Activated CD4-positive, alpha-beta memory T cell treated with anti-CD3 and anti-CD28 coated beads for 36 hours (primary cell): ENCODE results near the gene GRID2. TPM values are rescaled to one million over a fixed set of nuclear protein-coding genes. Genes with fewer than 3 reads are reported as not detected.

Experiments used
- CTCF ChIA-PET: fragments of 350-600 bp; sonication (Branson Sonifier 250); formaldehyde crosslinking; loops from one replicate; lab custom pipeline; 2021; ENCODE audit warnings: antibody characterized with exemption, inconsistent platforms; lab: Charles Lee
- POLR2A ChIA-PET: fragments of 350-600 bp; sonication (Branson Sonifier 250); formaldehyde crosslinking; loops from one replicate; lab custom pipeline; 2021; ENCODE audit warnings: antibody characterized with exemption; lab: Charles Lee
- DNase-seq: peaks from one replicate; pipeline ENCODE4 v3.0.0-alpha.2; 2020
- H3K27ac Mint-ChIP-seq: one replicate; pipeline ENCODE4 v1.8.0; 2021; ENCODE audit warnings: mixed read lengths
- H3K27me3 Mint-ChIP-seq: one replicate; pipeline ENCODE4 v1.8.0; 2021; ENCODE audit warnings: mixed read lengths
- H3K36me3 Mint-ChIP-seq: one replicate; pipeline ENCODE4 v1.8.0; 2021; ENCODE audit warnings: mixed read lengths
- H3K4me1 Mint-ChIP-seq: one replicate; pipeline ENCODE4 v1.8.0; 2021; ENCODE audit warnings: low read depth, mixed read lengths
- H3K4me3 Mint-ChIP-seq: one replicate; pipeline ENCODE4 v1.8.0; 2021; ENCODE audit warnings: mild to moderate bottlenecking, mixed read lengths
- H3K9me3 Mint-ChIP-seq: one replicate; pipeline ENCODE4 v1.8.0; 2021; ENCODE audit warnings: mixed read lengths
- intact Hi-C: fragments of 100-400 bp; cut with micrococcal nuclease; formaldehyde crosslinking; loops from one replicate; pipeline ENCODE4 v1.15.1; 2023
- total RNA-seq, 2 experiments: library from RNA; stranded (reverse); gene quantifications; one replicate each; pipeline ENCODE4 v1.2.3, GENCODE V29; 2021

GRID2 gene
- total RNA-seq, 2 experiments from 2014 or later: not detected

GRCh38 chr4:93781198-93781597, 1477.4 kb downstream of the GRID2 start:
- CTCF ChIA-PET: no interaction called here
- Mint-ChIP-seq H3K4me1 (no peaks in the 10 kb centered on the region), H3K27me3 (peaks cover 2% of the 10 kb centered on the region), H3K4me3 (no peak overlapping the region), H3K27ac (no peak overlapping the region), H3K9me3 (no peaks in the 10 kb centered on the region), H3K36me3 (no peaks in the 10 kb centered on the region)
- DNase-seq: no peak
- POLR2A ChIA-PET: no interaction called here
- intact Hi-C loops: no loop called here

GRCh38 chr4:93786149-93786548, 1482.4 kb downstream of the GRID2 start:
- CTCF ChIA-PET: no interaction called here
- DNase-seq: no peak
- no peaks in the 10 kb centered on the region for H3K27me3 Mint-ChIP-seq
- H3K4me3 Mint-ChIP-seq: no peak overlapping the region
- no peaks in the 10 kb centered on the region for H3K9me3 Mint-ChIP-seq
- intact Hi-C loops: no loop called here
- no peaks in the 10 kb centered on the region for H3K36me3 Mint-ChIP-seq
- POLR2A ChIA-PET: no interaction called here
- no peak overlapping the region for H3K27ac Mint-ChIP-seq
- no peaks in the 10 kb centered on the region for H3K4me1 Mint-ChIP-seq

- H3K36me3 Mint-ChIP-seq: no peaks in the 10 kb centered on the region
- H3K4me1 Mint-ChIP-seq: no peaks in the 10 kb centered on the region
- CTCF ChIA-PET: no interaction called here
- no peak overlapping the region for H3K27ac Mint-ChIP-seq
- H3K9me3 Mint-ChIP-seq: no peaks in the 10 kb centered on the region
- no peaks in the 10 kb centered on the region for H3K27me3 Mint-ChIP-seq
- H3K4me3 Mint-ChIP-seq: no peak overlapping the region
- POLR2A ChIA-PET: no interaction called here
- DNase-seq: no peak
- intact Hi-C loops: no loop called here
These were observed 1484.9 kb downstream of the GRID2 start for GRCh38 chr4:93788712-93789111.

GRCh38 chr4:93791570-93792195, 1487.9 kb downstream of the GRID2 start:
- Mint-ChIP-seq H3K27ac (no peak overlapping the region), H3K27me3 (no peaks in the 10 kb centered on the region)
- intact Hi-C loops: loop anchor here (2.0 to 5.0 kb wide), 4 partner anchors 335 to 806 kb away; no protein-coding TSS in a partner anchor

GRCh38 chr4:93802045-93802444, 1498.3 kb downstream of the GRID2 start:
- no peak for DNase-seq
- Mint-ChIP-seq H3K9me3 (no peaks in the 10 kb centered on the region), H3K4me1 (no peaks in the 10 kb centered on the region), H3K4me3 (no peak overlapping the region), H3K36me3 (no peaks in the 10 kb centered on the region), H3K27ac (no peak overlapping the region), H3K27me3 (no peaks in the 10 kb centered on the region)
- ChIA-PET CTCF (no interaction called here), POLR2A (no interaction called here)
- intact Hi-C loops: no loop called here

More at GRCh38 chr4:93791570-93792195, 1487.9 kb downstream of the GRID2 start:
- Mint-ChIP-seq H3K4me1 (no peaks in the 10 kb centered on the region), H3K4me3 (no peak overlapping the region), H3K9me3 (no peaks in the 10 kb centered on the region), H3K36me3 (no peaks in the 10 kb centered on the region)
- POLR2A ChIA-PET: no interaction called here
- CTCF ChIA-PET: interaction anchor here (0.5 to 1.0 kb wide), 3 partner anchors 465 to 866 kb away, joined by 3 to 5 read pairs (median 5); no protein-coding TSS in a partner anchor
- peak; percentile 48 for DNase-seq

- ChIA-PET CTCF (no interaction called here), POLR2A (no interaction called here)
- no peak overlapping the region for H3K4me3 Mint-ChIP-seq
- no peaks in the 10 kb centered on the region for H3K4me1 Mint-ChIP-seq
- DNase-seq: no peak
- intact Hi-C loops: no loop called here
- no peaks in the 10 kb centered on the region for H3K9me3 Mint-ChIP-seq
- no peak overlapping the region for H3K27ac Mint-ChIP-seq
- H3K27me3 Mint-ChIP-seq: no peaks in the 10 kb centered on the region
- no peaks in the 10 kb centered on the region for H3K36me3 Mint-ChIP-seq
These were observed 1506.0 kb downstream of the GRID2 start for GRCh38 chr4:93809773-93810172.

- Mint-ChIP-seq H3K4me1 (no peaks in the 10 kb centered on the region), H3K27me3 (no peaks in the 10 kb centered on the region), H3K27ac (no peak overlapping the region), H3K4me3 (no peak overlapping the region), H3K36me3 (no peaks in the 10 kb centered on the region), H3K9me3 (no peaks in the 10 kb centered on the region)
- DNase-seq: no peak
- ChIA-PET POLR2A (no interaction called here), CTCF (no interaction called here)
- intact Hi-C loops: no loop called here
These were observed 1506.7 kb downstream of the GRID2 start for GRCh38 chr4:93810340-93810992.

- Mint-ChIP-seq H3K4me1 (no peaks in the 10 kb centered on the region), H3K27me3 (no peaks in the 10 kb centered on the region), H3K27ac (no peak overlapping the region), H3K4me3 (no peak overlapping the region), H3K36me3 (no peaks in the 10 kb centered on the region), H3K9me3 (no peaks in the 10 kb centered on the region)
- CTCF ChIA-PET: no interaction called here
- no peak for DNase-seq
- intact Hi-C loops: no loop called here
- POLR2A ChIA-PET: no interaction called here
These were observed 1509.3 kb downstream of the GRID2 start for GRCh38 chr4:93813092-93813491.

GRCh38 chr4:93814141-93814540, 1510.4 kb downstream of the GRID2 start:
- Mint-ChIP-seq H3K27me3 (peaks cover 3% of the 10 kb centered on the region), H3K36me3 (no peaks in the 10 kb centered on the region), H3K27ac (no peak overlapping the region), H3K4me3 (no peak overlapping the region), H3K9me3 (no peaks in the 10 kb centered on the region), H3K4me1 (no peaks in the 10 kb centered on the region)
- intact Hi-C loops: no loop called here
- POLR2A ChIA-PET: no interaction called here
- no peak for DNase-seq
- CTCF ChIA-PET: no interaction called here

- intact Hi-C loops: no loop called here
- H3K9me3 Mint-ChIP-seq: no peaks in the 10 kb centered on the region
- H3K36me3 Mint-ChIP-seq: no peaks in the 10 kb centered on the region
- no peaks in the 10 kb centered on the region for H3K4me1 Mint-ChIP-seq
- peaks cover 3% of the 10 kb centered on the region for H3K27me3 Mint-ChIP-seq
- DNase-seq: no peak
- no peak overlapping the region for H3K27ac Mint-ChIP-seq
- CTCF ChIA-PET: no interaction called here
- no peak overlapping the region for H3K4me3 Mint-ChIP-seq
- POLR2A ChIA-PET: no interaction called here
These were observed 1511.0 kb downstream of the GRID2 start for GRCh38 chr4:93814722-93815121.
